Lower leg skin (tissue), 3 donors: Measurements from ENCODE around the gene ALG1.
"Not testable (repeated sequence)": the region's sequence is repeated elsewhere in the genome, so short reads cannot be mapped to it uniquely, and the experiment has no call there.

Experiments used
- CTCF ChIP-seq, 3 donors: fragments of 450-650 bp; IDR thresholded peaks; one replicate each; pipeline ENCODE4 v1.5.1; 2016; ENCODE audit warnings: antibody characterized with exemption in 3 of 3, mild to moderate bottlenecking in 3 of 3, moderate library complexity in 2 of 3
- POLR2A ChIP-seq, 2 donors: fragments of 450-650 bp; IDR thresholded peaks; one replicate each; pipeline ENCODE4 v1.6.1; 2016 to 2017; ENCODE audit warnings: antibody characterized with exemption in 2 of 2, mild to moderate bottlenecking in 1 of 2, moderate library complexity in 1 of 2

GRCh38 chr16:5098221-5099159 is 26.8 kb downstream of the ALG1 start:
- TF ChIP-seq CTCF, POLR2A (IDR thresholded peaks at IDR 0.05): not testable (repeated sequence)
